HL-60 (cell line): ENCODE data around the gene RHOH.
A peak's percentile ranks its signal among the peaks of the same experiment; 100 is the strongest.

Experiments used
- DNase-seq, 2 experiments: peaks; one replicate each; pipeline ENCODE4 v3.0.0-alpha.2; 2010 to 2020; ENCODE audit warnings: low read depth in 1 of 2, low spot score in 1 of 2
- H3K27ac ChIP-seq: fragments of 250-450 bp; sonication (Bioruptor Pico); replicated peaks from 2 replicates; pipeline ENCODE4 v1.5.1; 2020; ENCODE audit warnings: mild to moderate bottlenecking, moderate library complexity
- H3K27me3 ChIP-seq: fragments of 250-450 bp; sonication (Bioruptor Pico); 2 replicates; pipeline ENCODE4 v1.5.1; 2021; ENCODE audit warnings: mild to moderate bottlenecking, moderate library complexity; ENCODE audit not compliant: insufficient read depth, poor library complexity, severe bottlenecking
- H3K4me3 ChIP-seq: replicated peaks from 2 replicates; pipeline ENCODE4 v1.5.1; 2011; ENCODE audit warnings: mild to moderate bottlenecking, control low read depth, low read length; ENCODE audit not compliant: insufficient read depth
- CTCF ChIP-seq: IDR thresholded peaks from one replicate; pipeline ENCODE4 v1.5.1; 2011; ENCODE audit warnings: low read length, control low read depth, inconsistent platforms; ENCODE audit not compliant: insufficient read depth
- GABPA ChIP-seq: IDR thresholded peaks from 2 replicates; pipeline ENCODE4 v1.6.1; 2012; ENCODE audit warnings: low read depth
- POLR2AphosphoS5 ChIP-seq: IDR thresholded peaks from 2 replicates; pipeline ENCODE4 v1.6.1; 2012; ENCODE audit warnings: low read depth
- REST ChIP-seq: IDR thresholded peaks from 2 replicates; pipeline ENCODE4 v1.6.1; 2012; ENCODE audit warnings: low read depth; ENCODE audit not compliant: insufficient replicate concordance
- SPI1 ChIP-seq: IDR thresholded peaks from 2 replicates; pipeline ENCODE4 v1.6.1; 2012; ENCODE audit warnings: low read depth, mild to moderate bottlenecking, borderline replicate concordance

Gene RHOH

GRCh38 chr4:40179360-40179759 is 17.5 kb upstream of the RHOH start:
- TF ChIP-seq CTCF (no peak), REST (no peak), POLR2AphosphoS5 (no peak)
- H3K4me3 ChIP-seq = no peak overlapping the region
- H3K27ac ChIP-seq = no peak overlapping the region
- H3K27me3 ChIP-seq = no peaks in the 10 kb centered on the region
- DNase-seq = no peak

GRCh38 chr4:40180356-40180755 is 16.5 kb upstream of the RHOH start:
- Histone ChIP-seq H3K4me3 (no peak overlapping the region), H3K27ac (no peak overlapping the region), H3K27me3 (no peaks in the 10 kb centered on the region)
- peak in 1 of 2 experiments; percentile 54 for DNase-seq
- peak; percentile 28; the same call in 1 of the 2 replicates for TF ChIP-seq SPI1
- TF ChIP-seq CTCF = no peak

- H3K27ac ChIP-seq = no peak overlapping the region
- no peak overlapping the region for H3K4me3 ChIP-seq
- no peak for DNase-seq
- TF ChIP-seq SPI1 (no peak), REST (no peak), GABPA (no peak), CTCF (no peak), POLR2AphosphoS5 (no peak)
- H3K27me3 ChIP-seq = no peaks in the 10 kb centered on the region
Measured at GRCh38 chr4:40182001-40182400, 14.8 kb upstream of the RHOH start.

- no peak overlapping the region for H3K4me3 ChIP-seq
- DNase-seq = no peak
- H3K27me3 ChIP-seq = no peaks in the 10 kb centered on the region
- H3K27ac ChIP-seq = no peak overlapping the region
- TF ChIP-seq CTCF (no peak), POLR2AphosphoS5 (no peak), GABPA (no peak), SPI1 (no peak), REST (no peak)
Measured at GRCh38 chr4:40182954-40183353, 13.9 kb upstream of the RHOH start.
